Stimulated activated CD8-positive, alpha-beta memory T cell treated with anti-CD3 and anti-CD28 coated beads, Interleukin-2, amount 100 ng/mL, for 48 hours (primary cell): ENCODE measurements around the gene OR52L1.

Source experiments
- DNase-seq, 2 donors: peaks; one replicate each; pipeline ENCODE4 v3.0.0-alpha.2; 2020; ENCODE audit warnings: low read depth in 2 of 2

Gene OR52L1

DNA sequence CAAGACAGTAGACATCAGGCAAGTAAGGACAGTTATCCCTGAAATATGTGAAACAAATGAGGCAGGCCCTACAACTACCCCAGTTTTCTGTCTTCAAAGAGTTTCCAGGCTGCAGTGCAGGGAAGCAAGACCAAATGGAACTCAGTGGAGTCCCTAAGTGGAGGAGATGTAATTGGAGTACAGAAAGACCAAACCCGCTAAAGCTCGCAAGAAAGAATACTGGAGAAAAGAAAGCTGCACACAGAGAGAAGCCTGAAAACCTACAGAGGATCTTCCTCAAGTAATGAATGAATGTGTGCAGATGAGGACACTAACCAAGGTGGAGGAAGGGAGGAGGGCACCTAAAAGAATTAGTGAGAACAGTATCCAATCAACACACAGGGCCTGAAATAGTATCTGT, 46.0 kb downstream of the OR52L1 start:
- no peak for DNase-seq

DNA sequence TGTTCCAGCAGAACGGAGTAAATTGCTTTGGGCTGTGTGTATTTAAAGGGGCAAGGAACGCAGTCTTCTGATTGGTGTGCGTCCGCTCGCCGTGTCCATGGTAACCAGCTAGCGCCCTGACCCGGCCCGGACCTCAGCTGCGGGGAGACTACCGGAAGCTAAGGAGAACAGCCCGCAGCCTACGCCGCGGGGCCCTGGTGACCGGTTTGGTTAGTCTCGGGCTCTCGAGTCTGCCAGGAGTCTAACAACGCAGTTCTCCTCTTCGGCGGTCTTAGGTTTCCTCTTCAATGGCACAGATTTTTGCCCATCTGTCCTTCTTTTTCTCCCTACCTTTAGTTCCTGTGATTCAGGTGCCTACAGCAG, 48.2 kb downstream of the OR52L1 start:
- DNase-seq = no peak

DNA sequence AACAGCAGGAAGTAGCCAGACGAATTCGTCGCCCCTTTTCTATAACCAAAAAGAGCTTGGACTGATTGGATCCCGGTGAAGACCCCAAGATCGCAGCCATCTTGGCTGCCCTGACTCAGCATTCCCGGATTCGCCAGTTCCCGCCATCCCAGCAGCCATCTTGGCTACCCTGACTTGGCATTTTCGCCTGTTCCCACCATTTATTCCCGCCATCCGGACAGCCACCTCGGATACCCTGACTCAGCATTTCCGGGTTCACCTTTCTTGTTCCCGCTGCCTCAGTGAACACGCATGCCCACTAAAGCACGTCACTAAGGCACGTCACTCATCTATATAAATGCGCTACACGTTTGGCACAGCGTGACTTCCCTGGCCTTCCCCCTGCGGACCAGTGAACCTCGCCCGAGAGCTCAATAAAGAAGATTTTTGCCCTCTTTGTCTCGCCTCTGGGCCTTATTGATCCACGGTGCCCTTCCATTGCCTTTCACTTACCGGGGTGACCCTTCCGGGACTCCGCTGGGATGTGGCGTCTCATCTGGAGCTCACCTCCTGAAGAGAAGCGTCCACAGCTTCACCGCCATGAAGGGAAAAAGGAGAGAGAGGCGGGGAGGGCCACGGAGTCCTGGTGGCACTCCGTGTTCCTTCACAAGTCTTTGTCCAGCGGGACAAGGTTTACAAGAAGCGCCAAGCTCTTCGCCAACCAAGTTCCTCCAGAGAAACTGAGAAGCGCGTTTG, 48.8 kb downstream of the OR52L1 start:
- no peak for DNase-seq
